ENCODE data around the gene FHIT.

FHIT gene

DNA sequence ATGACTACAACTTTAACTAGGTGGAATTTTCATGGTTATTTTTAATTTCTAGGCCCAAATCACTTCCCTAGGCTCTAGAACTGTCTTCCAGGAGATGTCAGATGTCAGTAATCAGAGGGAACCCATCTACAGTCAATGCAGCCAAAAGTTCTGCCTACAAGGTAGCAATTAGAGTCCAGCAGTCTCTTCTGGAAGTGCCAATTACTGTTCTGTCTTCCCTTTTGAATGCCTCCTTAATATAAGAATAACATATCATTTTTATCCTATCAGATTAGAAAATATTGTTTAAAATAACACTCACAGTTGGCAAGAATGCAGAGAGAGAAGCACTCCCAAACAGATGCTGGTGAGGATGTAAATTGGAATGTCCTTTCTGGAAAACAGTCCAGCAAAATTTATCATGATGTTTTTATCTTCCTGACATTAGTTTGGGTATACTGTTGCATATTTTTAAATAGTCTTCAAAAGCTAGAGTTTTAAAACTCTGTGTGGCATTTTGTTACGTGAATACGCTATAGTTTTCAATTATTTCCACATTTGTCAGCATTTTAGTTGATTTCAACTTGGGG, 543.7 kb downstream of the FHIT start:
- peak overlapping the region in 2 of 3 experiments; percentile 19 to 62 for H3K27ac Mint-ChIP-seq
- H3K4me1 Mint-ChIP-seq, result peaks cover 15% of the 10 kb centered on the region
- H3K27me3 Mint-ChIP-seq (ENCODE audit: low read depth), result no peaks in the 10 kb centered on the region
- H3K4me3 Mint-ChIP-seq, result no peak overlapping the region
- peaks cover 5% of the 10 kb centered on the region for H3K36me3 Mint-ChIP-seq (ENCODE audit: low read depth)
- H3K9me3 Mint-ChIP-seq, result peaks cover 10% of the 10 kb centered on the region
- TF ChIP-seq, protein P1, sequence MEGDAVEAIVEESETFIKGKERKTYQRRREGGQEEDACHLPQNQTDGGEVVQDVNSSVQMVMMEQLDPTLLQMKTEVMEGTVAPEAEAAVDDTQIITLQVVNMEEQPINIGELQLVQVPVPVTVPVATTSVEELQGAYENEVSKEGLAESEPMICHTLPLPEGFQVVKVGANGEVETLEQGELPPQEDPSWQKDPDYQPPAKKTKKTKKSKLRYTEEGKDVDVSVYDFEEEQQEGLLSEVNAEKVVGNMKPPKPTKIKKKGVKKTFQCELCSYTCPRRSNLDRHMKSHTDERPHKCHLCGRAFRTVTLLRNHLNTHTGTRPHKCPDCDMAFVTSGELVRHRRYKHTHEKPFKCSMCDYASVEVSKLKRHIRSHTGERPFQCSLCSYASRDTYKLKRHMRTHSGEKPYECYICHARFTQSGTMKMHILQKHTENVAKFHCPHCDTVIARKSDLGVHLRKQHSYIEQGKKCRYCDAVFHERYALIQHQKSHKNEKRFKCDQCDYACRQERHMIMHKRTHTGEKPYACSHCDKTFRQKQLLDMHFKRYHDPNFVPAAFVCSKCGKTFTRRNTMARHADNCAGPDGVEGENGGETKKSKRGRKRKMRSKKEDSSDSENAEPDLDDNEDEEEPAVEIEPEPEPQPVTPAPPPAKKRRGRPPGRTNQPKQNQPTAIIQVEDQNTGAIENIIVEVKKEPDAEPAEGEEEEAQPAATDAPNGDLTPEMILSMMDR (IDR thresholded peaks at IDR 0.05; ENCODE audit: unreplicated experiment in 3 of 3), result no peak

DNA sequence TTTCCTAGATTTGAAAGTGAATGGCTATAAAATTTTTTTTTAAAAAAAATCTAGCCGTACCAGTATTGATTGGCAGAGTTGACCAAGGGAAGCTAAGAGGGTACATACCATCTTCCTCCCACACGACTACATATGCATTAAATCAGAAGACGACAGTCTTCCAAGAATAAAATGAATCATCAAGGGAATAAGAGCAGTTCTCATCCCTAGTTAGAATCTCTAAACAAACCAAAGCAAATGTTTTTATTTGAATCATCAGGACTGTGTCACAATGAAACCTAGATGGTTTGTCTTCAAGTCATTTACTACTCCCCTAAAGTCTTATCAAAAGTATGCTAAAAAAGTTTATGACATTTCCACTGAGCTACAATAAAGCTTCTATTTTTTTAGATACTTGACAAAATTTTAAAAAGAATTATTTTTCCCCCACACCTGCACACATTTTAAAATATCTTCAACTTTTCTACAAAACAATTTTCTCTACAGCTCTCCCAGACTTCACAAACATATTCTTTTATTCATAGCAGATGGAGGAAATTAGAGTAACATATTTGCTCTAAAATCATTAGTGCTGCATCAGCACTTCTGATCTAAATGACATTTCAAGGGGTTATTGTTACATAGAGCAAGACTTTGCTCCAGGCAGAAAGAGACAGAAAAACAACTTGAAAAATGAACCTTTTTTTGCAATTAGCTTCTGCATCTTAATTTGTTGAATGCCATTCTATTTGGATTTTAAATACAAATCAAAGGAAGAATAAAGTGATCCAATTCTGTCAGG, 547.1 kb downstream of the FHIT start:
- TF ChIP-seq, protein P1 (IDR thresholded peaks at IDR 0.05; ENCODE audit: unreplicated experiment in 3 of 3), result no peak
- H3K4me3 Mint-ChIP-seq, result no peak overlapping the region
- H3K36me3 Mint-ChIP-seq (ENCODE audit: low read depth), result no peaks in the 10 kb centered on the region
- H3K27me3 Mint-ChIP-seq (ENCODE audit: low read depth), result no peaks in the 10 kb centered on the region
- H3K4me1 Mint-ChIP-seq, result peaks cover 15% of the 10 kb centered on the region
- H3K9me3 Mint-ChIP-seq, result peaks cover 3% of the 10 kb centered on the region
- peak overlapping the region; percentile 9 to 79 (median 18) for H3K27ac Mint-ChIP-seq

DNA sequence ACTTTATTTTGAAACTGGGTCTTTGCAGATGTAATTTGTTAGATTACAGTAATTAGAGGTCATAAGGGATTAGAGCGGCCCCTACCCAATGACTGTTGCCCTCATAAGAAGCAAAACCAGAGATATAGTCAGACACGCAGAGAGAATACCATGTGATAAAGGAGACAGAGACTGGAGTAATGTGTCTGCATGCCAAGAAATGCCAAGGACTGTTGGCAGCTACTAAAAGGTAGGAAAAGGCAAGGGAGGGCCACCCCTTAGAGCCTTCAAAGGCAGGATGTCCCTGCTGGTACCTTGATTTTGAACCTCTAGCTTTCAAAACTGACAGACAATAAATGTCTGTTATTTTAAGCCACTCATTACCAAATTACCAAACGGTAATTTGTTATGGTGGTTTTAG, 548.2 kb downstream of the FHIT start:
- H3K36me3 Mint-ChIP-seq (ENCODE audit: low read depth), result no peaks in the 10 kb centered on the region
- H3K4me1 Mint-ChIP-seq, result peaks cover 12% of the 10 kb centered on the region
- no peaks in the 10 kb centered on the region for H3K27me3 Mint-ChIP-seq (ENCODE audit: low read depth)
- H3K4me3 Mint-ChIP-seq, result no peak overlapping the region
- TF ChIP-seq, protein P1 (IDR thresholded peaks at IDR 0.05; ENCODE audit: unreplicated experiment in 3 of 3), result no peak
- H3K9me3 Mint-ChIP-seq, result peaks cover 3% of the 10 kb centered on the region
- H3K27ac Mint-ChIP-seq, result no peak overlapping the region

DNA sequence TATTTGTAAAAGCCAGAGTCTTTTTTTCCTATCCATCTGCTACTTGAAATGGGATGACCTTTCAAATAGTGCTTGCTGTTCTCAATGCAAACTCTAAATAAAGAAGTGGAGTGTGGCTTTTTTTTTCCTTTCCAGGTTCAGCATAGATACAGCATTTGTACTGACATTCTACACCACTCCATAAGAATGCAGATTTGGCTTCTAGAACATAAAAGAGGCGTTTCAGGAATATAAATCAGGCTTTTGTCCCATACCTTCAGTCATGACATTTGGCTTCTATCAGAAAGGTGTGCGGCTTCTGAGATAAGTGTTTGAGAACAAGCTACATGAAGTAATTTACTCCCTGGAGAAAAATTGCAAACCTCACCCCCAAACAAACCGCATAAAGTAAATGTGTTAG, 553.1 kb downstream of the FHIT start:
- Mint-ChIP-seq H3K27ac (peak overlapping the region in 1 of 3 experiments; percentile 48), H3K4me1 (peaks cover 8% of the 10 kb centered on the region), H3K4me3 (no peak overlapping the region), H3K27me3 (ENCODE audit: low read depth) (no peaks in the 10 kb centered on the region), H3K9me3 (peaks cover 8% of the 10 kb centered on the region), H3K36me3 (ENCODE audit: low read depth) (no peaks in the 10 kb centered on the region)
- TF ChIP-seq, protein P1 (IDR thresholded peaks at IDR 0.05; ENCODE audit: unreplicated experiment in 3 of 3), result no peak

DNA sequence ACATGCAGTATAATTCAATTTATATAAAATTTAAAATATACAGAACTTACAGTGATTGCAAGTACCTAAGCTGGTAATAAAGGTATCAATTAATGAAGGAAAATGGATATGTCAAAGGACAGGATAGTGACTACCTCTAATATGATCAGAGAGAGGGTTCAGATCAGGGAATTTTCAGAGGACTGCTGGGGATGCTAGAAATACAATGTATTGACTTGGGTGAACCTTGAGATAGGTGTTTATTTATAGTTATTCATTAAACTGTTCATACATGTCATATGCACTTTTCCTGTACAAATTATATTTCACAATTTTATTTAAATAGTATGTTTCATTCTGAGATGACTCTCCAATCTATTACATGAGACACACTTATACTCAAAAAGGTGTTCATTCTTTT, 554.1 kb downstream of the FHIT start:
- no peaks in the 10 kb centered on the region for H3K36me3 Mint-ChIP-seq (ENCODE audit: low read depth)
- H3K9me3 Mint-ChIP-seq, result peaks cover 8% of the 10 kb centered on the region
- H3K4me1 Mint-ChIP-seq, result peaks cover 8% of the 10 kb centered on the region
- H3K27me3 Mint-ChIP-seq (ENCODE audit: low read depth), result no peaks in the 10 kb centered on the region
- TF ChIP-seq, protein P1 (IDR thresholded peaks at IDR 0.05; ENCODE audit: unreplicated experiment in 3 of 3), result no peak
- no peak overlapping the region for H3K27ac Mint-ChIP-seq
- H3K4me3 Mint-ChIP-seq, result no peak overlapping the region

All from nephron (organoid).